HEK293 (cell line): Measurements from ENCODE around the gene PLS3.
"Not testable (repeated sequence)": the region's sequence is repeated elsewhere in the genome, so short reads cannot be mapped to it uniquely, and the experiment has no call there.

Experiments
- CTCF ChIA-PET: fragments of 350-600 bp; formaldehyde crosslinking; extraction: SDS; loops from one replicate; lab custom pipeline; 2021; ENCODE audit warnings: antibody characterized with exemption; lab: Yijun Ruan, JAX
- POLR2A ChIA-PET: fragments of 300-600 bp; formaldehyde crosslinking; extraction: SDS; loops from one replicate; lab custom pipeline; 2020; ENCODE audit warnings: antibody characterized with exemption, inconsistent platforms; lab: Yijun Ruan, JAX
- H3K27ac ChIP-seq: fragments of 200-500 bp; sonication (Bioruptor generic); 2 replicates; pipeline ENCODE4 v1.5.1; 2014; ENCODE audit warnings: low read depth, low read length, control low read depth, inconsistent platforms; ENCODE audit errors: extremely low read depth
- H3K36me3 ChIP-seq, 2 experiments: fragments of 200-500 bp in 1 of 2; sonication (Bioruptor generic) in 1 of 2; 1 replicate in 1 of 2; 2 replicates in 1 of 2; pipeline ENCODE4 v1.5.1; 2014 to 2017; ENCODE audit warnings: inconsistent platforms in 2 of 2, low read length in 2 of 2; ENCODE audit not compliant: control insufficient read depth in 2 of 2, insufficient read depth in 1 of 2
- H3K4me1 ChIP-seq: fragments of 200-500 bp; sonication (Bioruptor generic); 2 replicates; pipeline ENCODE4 v1.5.1; 2014; ENCODE audit warnings: mild to moderate bottlenecking, low read length, inconsistent platforms; ENCODE audit not compliant: control insufficient read depth, insufficient read depth
- H3K4me3 ChIP-seq: 2 replicates; pipeline ENCODE4 v1.5.1; 2011; ENCODE audit warnings: low read depth, mild to moderate bottlenecking, control low read depth, low read length, moderate library complexity
- H3K9me3 ChIP-seq: fragments of 200-500 bp; sonication (Bioruptor generic); 2 replicates; pipeline ENCODE4 v1.5.1; 2014; ENCODE audit warnings: low read depth, low read length, inconsistent platforms; ENCODE audit not compliant: control insufficient read depth, insufficient read depth
- EGR2 ChIP-seq: fragments of 450-650 bp; formaldehyde crosslinking; IDR thresholded peaks from 2 replicates; pipeline ENCODE4 v1.5.1; 2016; ENCODE audit warnings: low read depth, missing biosample characterization, missing genetic modification characterization
- HOXC10 ChIP-seq: sonication (generic); formaldehyde crosslinking; IDR thresholded peaks from 2 replicates; pipeline ENCODE4 v1.8.1; 2023; ENCODE audit warnings: mild to moderate bottlenecking, missing genetic modification reagents
- ZBTB20 ChIP-seq: fragments of 450-650 bp; formaldehyde crosslinking; IDR thresholded peaks from 2 replicates; pipeline ENCODE4 v1.5.1; 2016; ENCODE audit warnings: missing biosample characterization, missing genetic modification characterization
- ZBTB8A ChIP-seq: fragments of 450-650 bp; formaldehyde crosslinking; IDR thresholded peaks from 2 replicates; pipeline ENCODE4 v1.5.1; 2016; ENCODE audit warnings: missing biosample characterization, missing genetic modification characterization
- ZEB2 ChIP-seq: fragments of 450-650 bp; formaldehyde crosslinking; IDR thresholded peaks from 2 replicates; pipeline ENCODE4 v1.5.1; 2016; ENCODE audit warnings: missing biosample characterization, missing genetic modification characterization
- ZIC2 ChIP-seq: fragments of 450-650 bp; formaldehyde crosslinking; IDR thresholded peaks from 2 replicates; pipeline ENCODE4 v1.5.1; 2016; ENCODE audit warnings: missing biosample characterization, missing genetic modification characterization
- ZNF133 ChIP-seq: fragments of 450-650 bp; formaldehyde crosslinking; IDR thresholded peaks from 2 replicates; pipeline ENCODE4 v1.5.1; 2016; ENCODE audit warnings: missing biosample characterization, missing genetic modification characterization
- ZNF19 ChIP-seq: fragments of 450-650 bp; formaldehyde crosslinking; IDR thresholded peaks from 2 replicates; pipeline ENCODE4; 2016; ENCODE audit warnings: missing biosample characterization, missing genetic modification characterization, low read depth
- ZNF350 ChIP-seq: fragments of 450-650 bp; formaldehyde crosslinking; IDR thresholded peaks from 2 replicates; pipeline ENCODE4 v1.5.0; 2017; ENCODE audit warnings: missing biosample characterization, mild to moderate bottlenecking, missing genetic modification characterization
- ZNF366 ChIP-seq: fragments of 450-650 bp; formaldehyde crosslinking; conservative IDR thresholded peaks from 2 replicates; pipeline ENCODE4 v1.5.1; 2016; ENCODE audit warnings: missing biosample characterization, missing genetic modification characterization
- ZNF48 ChIP-seq: fragments of 450-650 bp; formaldehyde crosslinking; IDR thresholded peaks from 2 replicates; pipeline ENCODE4 v1.5.1; 2016; ENCODE audit warnings: missing biosample characterization, missing genetic modification characterization
- ZNF561 ChIP-seq: fragments of 450-650 bp; IDR thresholded peaks from 2 replicates; pipeline ENCODE4 v1.5.1; 2018; ENCODE audit warnings: missing biosample characterization, missing genetic modification characterization, borderline replicate concordance
- ZNF830 ChIP-seq: fragments of 450-650 bp; IDR thresholded peaks from 2 replicates; pipeline ENCODE4 v1.5.0; 2018; ENCODE audit warnings: missing biosample characterization, missing genetic modification characterization, low read depth, mild to moderate bottlenecking, moderate library complexity
- TF ChIP-seq, protein P1 (sequence below): fragments of 450-650 bp; formaldehyde crosslinking; IDR thresholded peaks from 2 replicates; pipeline ENCODE4 v1.5.1; 2016; ENCODE audit warnings: missing biosample characterization, missing genetic modification characterization
- TF ChIP-seq, protein P2 (sequence below): fragments of 450-650 bp; formaldehyde crosslinking; IDR thresholded peaks from 2 replicates; pipeline ENCODE4 v1.5.1; 2017; ENCODE audit warnings: missing biosample characterization, missing genetic modification characterization
- TF ChIP-seq, protein P3 (sequence below): fragments of 450-650 bp; formaldehyde crosslinking; IDR thresholded peaks from 2 replicates; pipeline ENCODE4 v1.5.1; 2017; ENCODE audit warnings: missing biosample characterization, missing genetic modification characterization
- TF ChIP-seq, protein P4 (sequence below): fragments of 450-650 bp; formaldehyde crosslinking; IDR thresholded peaks from 2 replicates; pipeline ENCODE4 v1.5.1; 2016; ENCODE audit warnings: missing biosample characterization, missing genetic modification characterization

PLS3 gene

DNA sequence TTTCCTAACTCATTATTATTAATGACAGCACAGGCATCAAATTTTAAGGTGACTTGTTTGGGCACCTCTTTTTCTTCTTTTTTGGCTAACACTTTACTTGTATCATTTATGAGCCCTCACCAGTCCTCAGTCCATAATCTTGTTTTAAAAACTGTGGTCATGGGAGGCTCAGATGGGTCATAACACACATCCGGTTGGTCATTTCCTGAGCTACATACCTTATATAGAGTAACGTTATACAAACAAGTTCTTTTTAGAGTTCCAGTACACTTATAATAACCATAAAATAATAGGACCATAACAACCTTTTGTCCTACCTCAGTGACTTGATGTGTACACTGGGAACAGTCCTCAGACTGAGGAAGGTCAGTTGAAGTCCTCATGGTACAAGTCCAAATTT is 21.1 kb upstream of the PLS3 start:
- no peaks in the 10 kb centered on the region for H3K36me3 ChIP-seq
- CTCF ChIA-PET: no interaction called here
- no peak for TF ChIP-seq ZNF48 (tag by site-specific recombination)
- TF ChIP-seq HOXC10 (CRISPR knock-in tag): no peak
- TF ChIP-seq ZBTB8A (tag by site-specific recombination): no peak
- no peak for TF ChIP-seq ZNF561 (tag by site-specific recombination)
- TF ChIP-seq, protein P1, sequence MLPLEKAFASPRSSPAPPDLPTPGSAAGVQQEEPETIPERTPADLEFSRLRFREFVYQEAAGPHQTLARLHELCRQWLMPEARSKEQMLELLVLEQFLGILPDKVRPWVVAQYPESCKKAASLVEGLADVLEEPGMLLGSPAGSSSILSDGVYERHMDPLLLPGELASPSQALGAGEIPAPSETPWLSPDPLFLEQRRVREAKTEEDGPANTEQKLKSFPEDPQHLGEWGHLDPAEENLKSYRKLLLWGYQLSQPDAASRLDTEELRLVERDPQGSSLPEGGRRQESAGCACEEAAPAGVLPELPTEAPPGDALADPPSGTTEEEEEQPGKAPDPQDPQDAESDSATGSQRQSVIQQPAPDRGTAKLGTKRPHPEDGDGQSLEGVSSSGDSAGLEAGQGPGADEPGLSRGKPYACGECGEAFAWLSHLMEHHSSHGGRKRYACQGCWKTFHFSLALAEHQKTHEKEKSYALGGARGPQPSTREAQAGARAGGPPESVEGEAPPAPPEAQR (tag by site-specific recombination): no peak
- no peak for TF ChIP-seq ZIC2 (tag by site-specific recombination)
- TF ChIP-seq, protein P2, sequence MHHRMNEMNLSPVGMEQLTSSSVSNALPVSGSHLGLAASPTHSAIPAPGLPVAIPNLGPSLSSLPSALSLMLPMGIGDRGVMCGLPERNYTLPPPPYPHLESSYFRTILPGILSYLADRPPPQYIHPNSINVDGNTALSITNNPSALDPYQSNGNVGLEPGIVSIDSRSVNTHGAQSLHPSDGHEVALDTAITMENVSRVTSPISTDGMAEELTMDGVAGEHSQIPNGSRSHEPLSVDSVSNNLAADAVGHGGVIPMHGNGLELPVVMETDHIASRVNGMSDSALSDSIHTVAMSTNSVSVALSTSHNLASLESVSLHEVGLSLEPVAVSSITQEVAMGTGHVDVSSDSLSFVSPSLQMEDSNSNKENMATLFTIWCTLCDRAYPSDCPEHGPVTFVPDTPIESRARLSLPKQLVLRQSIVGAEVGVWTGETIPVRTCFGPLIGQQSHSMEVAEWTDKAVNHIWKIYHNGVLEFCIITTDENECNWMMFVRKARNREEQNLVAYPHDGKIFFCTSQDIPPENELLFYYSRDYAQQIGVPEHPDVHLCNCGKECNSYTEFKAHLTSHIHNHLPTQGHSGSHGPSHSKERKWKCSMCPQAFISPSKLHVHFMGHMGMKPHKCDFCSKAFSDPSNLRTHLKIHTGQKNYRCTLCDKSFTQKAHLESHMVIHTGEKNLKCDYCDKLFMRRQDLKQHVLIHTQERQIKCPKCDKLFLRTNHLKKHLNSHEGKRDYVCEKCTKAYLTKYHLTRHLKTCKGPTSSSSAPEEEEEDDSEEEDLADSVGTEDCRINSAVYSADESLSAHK (tag by site-specific recombination): no peak
- no peak for TF ChIP-seq ZBTB20 (tag by site-specific recombination)
- no peak for TF ChIP-seq ZNF350 (tag by site-specific recombination)
- TF ChIP-seq, protein P3, sequence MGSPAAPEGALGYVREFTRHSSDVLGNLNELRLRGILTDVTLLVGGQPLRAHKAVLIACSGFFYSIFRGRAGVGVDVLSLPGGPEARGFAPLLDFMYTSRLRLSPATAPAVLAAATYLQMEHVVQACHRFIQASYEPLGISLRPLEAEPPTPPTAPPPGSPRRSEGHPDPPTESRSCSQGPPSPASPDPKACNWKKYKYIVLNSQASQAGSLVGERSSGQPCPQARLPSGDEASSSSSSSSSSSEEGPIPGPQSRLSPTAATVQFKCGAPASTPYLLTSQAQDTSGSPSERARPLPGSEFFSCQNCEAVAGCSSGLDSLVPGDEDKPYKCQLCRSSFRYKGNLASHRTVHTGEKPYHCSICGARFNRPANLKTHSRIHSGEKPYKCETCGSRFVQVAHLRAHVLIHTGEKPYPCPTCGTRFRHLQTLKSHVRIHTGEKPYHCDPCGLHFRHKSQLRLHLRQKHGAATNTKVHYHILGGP (tag by site-specific recombination): no peak
- TF ChIP-seq ZNF133: no peak
- no peak for TF ChIP-seq EGR2
- TF ChIP-seq, all 188 proteins: peak for 0
- Histone ChIP-seq H3K9me3 (no peaks in the 10 kb centered on the region), H3K4me3 (no peak overlapping the region), H3K4me1 (no peaks in the 10 kb centered on the region), H3K27ac (no peak overlapping the region)
- POLR2A ChIA-PET: no interaction called here

DNA sequence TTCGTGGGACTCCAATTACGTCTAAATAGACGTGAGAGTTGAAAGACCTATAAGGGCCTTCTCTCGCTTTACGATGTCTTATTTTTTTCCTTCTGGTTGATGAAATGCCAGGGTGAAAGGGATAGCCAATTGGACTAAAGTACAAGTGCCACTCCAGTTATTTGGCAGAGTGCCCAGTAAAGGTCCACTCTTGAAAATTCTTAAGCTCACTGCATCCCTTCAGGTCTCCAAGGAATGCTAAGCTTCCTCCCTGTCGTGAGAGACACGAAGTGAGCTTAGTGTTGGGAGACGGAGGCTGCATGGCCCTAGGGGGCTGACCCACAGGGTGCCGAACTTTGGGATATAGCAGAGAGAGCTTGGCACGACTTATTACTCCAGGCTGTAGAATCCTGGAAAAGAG is 19.9 kb upstream of the PLS3 start:
- H3K36me3 ChIP-seq, H3K4me3 ChIP-seq, H3K9me3 ChIP-seq, H3K4me1 ChIP-seq, H3K27ac ChIP-seq: not testable (repeated sequence)
- POLR2A ChIA-PET: interaction anchor here (0.6 to 1.3 kb wide), 2 partner anchors 47 to 62 kb away, joined by 3 read pairs; no protein-coding TSS in a partner anchor
- CTCF ChIA-PET: interaction anchor here (0.6 to 0.7 kb wide), 3 partner anchors 211 to 582 kb away, joined by 3 to 4 read pairs (median 3); no protein-coding TSS in a partner anchor

DNA sequence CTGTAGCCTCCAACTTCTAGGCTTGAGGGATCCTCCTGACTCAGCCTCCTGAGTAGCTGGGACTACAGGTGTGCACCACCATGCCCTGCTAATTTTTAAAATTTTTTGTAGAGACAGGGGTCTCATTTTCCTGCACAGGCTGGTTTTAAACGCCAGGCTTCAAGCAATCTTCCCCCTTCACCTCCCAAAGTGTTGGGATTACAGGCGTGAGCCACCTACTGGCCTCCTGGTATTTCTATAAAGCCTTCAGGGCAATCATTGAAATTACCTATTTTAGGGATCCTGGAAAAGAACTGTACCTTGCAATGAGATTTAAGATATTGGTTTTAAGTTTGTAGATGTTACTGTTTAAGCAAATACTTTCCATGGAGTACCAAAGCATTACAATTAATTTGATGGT is 13.5 kb upstream of the PLS3 start:
- CTCF ChIA-PET: interaction anchor here (1.0 to 1.7 kb wide), 2 partner anchors 12 to 96 kb away, joined by 3 to 7 read pairs; no protein-coding TSS in a partner anchor
- H3K4me3 ChIP-seq: no peak overlapping the region
- no peaks in the 10 kb centered on the region for H3K36me3 ChIP-seq

More for the DNA sequence above, 13.5 kb upstream of the PLS3 start:
- H3K4me1 ChIP-seq: no peaks in the 10 kb centered on the region
- POLR2A ChIA-PET: no interaction called here
- no peak overlapping the region for H3K27ac ChIP-seq
- TF ChIP-seq, protein P4, sequence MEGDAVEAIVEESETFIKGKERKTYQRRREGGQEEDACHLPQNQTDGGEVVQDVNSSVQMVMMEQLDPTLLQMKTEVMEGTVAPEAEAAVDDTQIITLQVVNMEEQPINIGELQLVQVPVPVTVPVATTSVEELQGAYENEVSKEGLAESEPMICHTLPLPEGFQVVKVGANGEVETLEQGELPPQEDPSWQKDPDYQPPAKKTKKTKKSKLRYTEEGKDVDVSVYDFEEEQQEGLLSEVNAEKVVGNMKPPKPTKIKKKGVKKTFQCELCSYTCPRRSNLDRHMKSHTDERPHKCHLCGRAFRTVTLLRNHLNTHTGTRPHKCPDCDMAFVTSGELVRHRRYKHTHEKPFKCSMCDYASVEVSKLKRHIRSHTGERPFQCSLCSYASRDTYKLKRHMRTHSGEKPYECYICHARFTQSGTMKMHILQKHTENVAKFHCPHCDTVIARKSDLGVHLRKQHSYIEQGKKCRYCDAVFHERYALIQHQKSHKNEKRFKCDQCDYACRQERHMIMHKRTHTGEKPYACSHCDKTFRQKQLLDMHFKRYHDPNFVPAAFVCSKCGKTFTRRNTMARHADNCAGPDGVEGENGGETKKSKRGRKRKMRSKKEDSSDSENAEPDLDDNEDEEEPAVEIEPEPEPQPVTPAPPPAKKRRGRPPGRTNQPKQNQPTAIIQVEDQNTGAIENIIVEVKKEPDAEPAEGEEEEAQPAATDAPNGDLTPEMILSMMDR (tag by site-specific recombination): peak; percentile 36; the same call in 1 of the 2 replicates
- TF ChIP-seq ZNF366 (tag by site-specific recombination): no peak
- no peak for TF ChIP-seq ZNF19 (tag by site-specific recombination)
- no peak for TF ChIP-seq ZNF830 (tag by site-specific recombination)
- no peak for TF ChIP-seq ZEB2 (tag by site-specific recombination)
- TF ChIP-seq, all 188 proteins: peak for 1
- H3K9me3 ChIP-seq: no peaks in the 10 kb centered on the region
